Epithelial cell of esophagus (primary cell): ENCODE results near the gene P2RY4.

Source experiments
- DNase-seq: peaks from one replicate; pipeline ENCODE4 v3.0.0; 2010; ENCODE audit warnings: low read depth
- H3K4me3 ChIP-seq: 2 replicates; pipeline ENCODE4 v1.5.1; 2011; ENCODE audit warnings: mild to moderate bottlenecking, low read length, control low read depth
- TF ChIP-seq, protein P1 (sequence below): IDR thresholded peaks from 2 replicates; pipeline ENCODE4 v1.5.1; 2011; ENCODE audit warnings: low read depth, mild to moderate bottlenecking, low read length, control low read depth, inconsistent platforms; ENCODE audit not compliant: insufficient read depth; ENCODE audit errors: missing control alignments

The P2RY4 gene

GRCh38 chrX:70257423-70258288 lies 2.3 kb downstream of the P2RY4 start:
- DNase-seq: no peak
- TF ChIP-seq, protein P1, sequence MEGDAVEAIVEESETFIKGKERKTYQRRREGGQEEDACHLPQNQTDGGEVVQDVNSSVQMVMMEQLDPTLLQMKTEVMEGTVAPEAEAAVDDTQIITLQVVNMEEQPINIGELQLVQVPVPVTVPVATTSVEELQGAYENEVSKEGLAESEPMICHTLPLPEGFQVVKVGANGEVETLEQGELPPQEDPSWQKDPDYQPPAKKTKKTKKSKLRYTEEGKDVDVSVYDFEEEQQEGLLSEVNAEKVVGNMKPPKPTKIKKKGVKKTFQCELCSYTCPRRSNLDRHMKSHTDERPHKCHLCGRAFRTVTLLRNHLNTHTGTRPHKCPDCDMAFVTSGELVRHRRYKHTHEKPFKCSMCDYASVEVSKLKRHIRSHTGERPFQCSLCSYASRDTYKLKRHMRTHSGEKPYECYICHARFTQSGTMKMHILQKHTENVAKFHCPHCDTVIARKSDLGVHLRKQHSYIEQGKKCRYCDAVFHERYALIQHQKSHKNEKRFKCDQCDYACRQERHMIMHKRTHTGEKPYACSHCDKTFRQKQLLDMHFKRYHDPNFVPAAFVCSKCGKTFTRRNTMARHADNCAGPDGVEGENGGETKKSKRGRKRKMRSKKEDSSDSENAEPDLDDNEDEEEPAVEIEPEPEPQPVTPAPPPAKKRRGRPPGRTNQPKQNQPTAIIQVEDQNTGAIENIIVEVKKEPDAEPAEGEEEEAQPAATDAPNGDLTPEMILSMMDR: no peak
- no peak overlapping the region for H3K4me3 ChIP-seq

DNA sequence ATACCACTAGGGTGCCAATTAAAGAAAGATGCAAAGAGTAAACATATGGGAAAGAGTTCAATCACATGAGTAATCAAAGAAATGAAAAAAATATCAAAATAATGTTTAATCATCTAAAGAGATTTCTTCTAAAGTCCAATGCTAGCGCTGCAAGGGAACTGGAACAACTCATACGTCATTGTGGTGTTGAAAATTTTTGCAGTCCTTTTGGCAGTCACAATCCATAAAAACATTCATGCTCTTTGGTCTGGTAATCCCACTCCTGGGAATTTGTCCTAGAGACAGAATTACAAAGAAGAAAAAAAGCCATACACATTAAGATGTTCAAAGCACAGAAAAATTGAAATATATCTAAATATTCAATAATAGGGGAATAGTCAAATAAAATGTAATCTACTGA lies 4.6 kb downstream of the P2RY4 start:
- TF ChIP-seq, protein P1: no peak
- no peak overlapping the region for H3K4me3 ChIP-seq
- DNase-seq: no peak

- DNase-seq: no peak
- H3K4me3 ChIP-seq: no peak overlapping the region
- TF ChIP-seq, protein P1: no peak
Measured at GRCh38 chrX:70254909-70255308, 5.1 kb downstream of the P2RY4 start.

GRCh38 chrX:70254063-70254400 lies 6.0 kb downstream of the P2RY4 start:
- DNase-seq: no peak
- H3K4me3 ChIP-seq: no peak overlapping the region
- TF ChIP-seq, protein P1: no peak

DNA sequence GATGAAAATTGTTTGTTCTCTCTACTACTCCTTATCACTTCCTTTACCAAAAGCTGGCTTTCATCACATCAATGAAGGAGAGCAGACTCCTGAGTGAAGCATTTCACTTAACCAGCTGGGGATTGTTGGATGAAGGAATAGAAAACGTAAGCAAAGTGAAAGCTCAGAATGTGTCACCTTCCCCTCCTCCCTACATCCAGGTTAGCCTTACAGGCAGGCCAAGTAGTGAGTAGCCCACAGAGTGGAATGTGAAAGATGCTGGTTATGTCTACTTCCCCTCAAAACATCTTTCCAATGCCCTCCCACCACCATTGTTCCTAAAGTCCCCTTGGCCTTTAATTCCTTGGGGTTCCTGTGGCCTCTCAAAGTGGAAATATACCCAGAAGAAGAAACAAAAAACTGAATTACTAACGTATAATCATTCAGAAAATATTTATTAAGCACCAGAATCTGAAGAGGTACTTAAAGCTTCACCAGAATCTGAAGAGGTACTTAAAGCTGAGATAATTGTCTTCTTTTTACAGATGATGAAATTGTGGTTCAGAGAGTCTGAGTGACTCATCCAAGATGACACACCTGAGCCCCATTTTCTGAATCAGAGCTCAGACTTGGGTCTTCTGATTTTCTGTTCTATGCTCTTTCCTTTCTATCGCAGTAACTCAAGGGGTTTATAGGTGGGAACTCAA lies 6.5 kb downstream of the P2RY4 start:
- TF ChIP-seq, protein P1: no peak
- DNase-seq: peak; percentile 76
- H3K4me3 ChIP-seq: no peak overlapping the region

- no peak for DNase-seq
- TF ChIP-seq, protein P1: no peak
- no peak overlapping the region for H3K4me3 ChIP-seq
Measured at GRCh38 chrX:70252491-70252890, 7.5 kb downstream of the P2RY4 start.

DNA sequence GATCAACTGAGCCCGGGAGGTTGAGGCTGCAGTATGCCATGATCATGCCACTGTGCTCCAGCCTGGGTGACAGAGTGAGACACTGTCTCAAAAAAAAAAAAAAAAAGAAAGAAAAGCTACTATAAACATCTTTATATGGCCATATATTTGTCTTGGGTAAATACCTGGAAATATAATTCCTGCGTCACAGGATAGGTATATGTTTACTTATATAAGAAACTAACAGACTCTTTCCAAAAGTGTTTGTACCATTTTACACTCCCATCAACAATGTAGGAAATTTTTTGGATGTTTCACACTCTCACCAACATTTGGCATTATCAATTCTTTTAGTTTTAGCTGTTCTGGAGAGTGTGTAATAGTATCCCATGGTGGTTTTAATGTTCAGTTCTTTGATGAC lies 12.8 kb downstream of the P2RY4 start:
- H3K4me3 ChIP-seq: no peak overlapping the region
- TF ChIP-seq, protein P1: no peak
- DNase-seq: no peak
